RCC 7860 (cell line): Measurements from ENCODE around the gene FBXW12.

Experiments used
- DNase-seq: peaks from one replicate; pipeline ENCODE4 v3.0.0-alpha.2; 2015; ENCODE audit warnings: low spot score
- FAIRE-seq: peaks from 2 replicates; lab custom pipeline; 2012; peaks lifted over from hg19 to GRCh38; lab: Jason Lieb, UNC

FBXW12 gene

GRCh38 chr3:48406443-48407431 lies 34.7 kb downstream of the FBXW12 start:
- FAIRE-seq (no peak), DNase-seq (no peak)

GRCh38 chr3:48407542-48408099 lies 35.6 kb downstream of the FBXW12 start:
- DNase-seq (no peak), FAIRE-seq (no peak)

GRCh38 chr3:48408823-48409281 lies 36.8 kb downstream of the FBXW12 start:
- no peak for DNase-seq
- no peak for FAIRE-seq

- DNase-seq (no peak), FAIRE-seq (no peak)
Measured at GRCh38 chr3:48409291-48410201, 37.5 kb downstream of the FBXW12 start.

- no peak for DNase-seq
- no peak for FAIRE-seq
Measured at GRCh38 chr3:48410205-48411040, 38.4 kb downstream of the FBXW12 start.

- FAIRE-seq = no peak
- no peak for DNase-seq
Measured at GRCh38 chr3:48411041-48411588, 39.1 kb downstream of the FBXW12 start.

- FAIRE-seq = no peak
- no peak for DNase-seq
Measured at GRCh38 chr3:48411606-48412374, 39.8 kb downstream of the FBXW12 start.

GRCh38 chr3:48412375-48413001 lies 40.5 kb downstream of the FBXW12 start:
- FAIRE-seq (no peak), DNase-seq (no peak)

GRCh38 chr3:48413086-48413485 lies 41.1 kb downstream of the FBXW12 start:
- FAIRE-seq (no peak), DNase-seq (no peak)

GRCh38 chr3:48413611-48414010 lies 41.6 kb downstream of the FBXW12 start:
- no peak for DNase-seq
- FAIRE-seq = no peak

- DNase-seq (no peak), FAIRE-seq (no peak)
Measured at GRCh38 chr3:48414376-48415250, 42.6 kb downstream of the FBXW12 start.

- DNase-seq (no peak), FAIRE-seq (no peak)
Measured at GRCh38 chr3:48415251-48415953, 43.4 kb downstream of the FBXW12 start.

- no peak for DNase-seq
- no peak for FAIRE-seq
Measured at GRCh38 chr3:48416091-48416505, 44.1 kb downstream of the FBXW12 start.

- FAIRE-seq = no peak
Measured at GRCh38 chr3:48416546-48416945, 44.5 kb downstream of the FBXW12 start.

GRCh38 chr3:48417529-48418108 lies 45.6 kb downstream of the FBXW12 start:
- DNase-seq (no peak), FAIRE-seq (no peak)

More at GRCh38 chr3:48416546-48416945, 44.5 kb downstream of the FBXW12 start:
- DNase-seq = no peak

GRCh38 chr3:48418140-48418539 lies 46.1 kb downstream of the FBXW12 start:
- no peak for FAIRE-seq
- DNase-seq = no peak

GRCh38 chr3:48418651-48419050 lies 46.6 kb downstream of the FBXW12 start:
- DNase-seq (no peak), FAIRE-seq (no peak)
